Testis (tissue), 2 donors: ENCODE data around the gene FRAS1.

Experiments used
- POLR2A ChIP-seq: fragments of 450-650 bp; IDR thresholded peaks from one replicate; pipeline ENCODE4 v1.6.1; 2017; ENCODE audit warnings: antibody characterized with exemption, mild to moderate bottlenecking, moderate library complexity
- TF ChIP-seq, protein P1 (sequence below), 3 experiments: fragments of 450-650 bp in 2 of 3; fragments of 200-600 bp in 1 of 3; sonication (generic) in 1 of 3; IDR thresholded peaks; one replicate each; pipeline ENCODE4 v1.5.1; 2016 to 2019; ENCODE audit warnings: antibody characterized with exemption in 3 of 3, mild to moderate bottlenecking in 2 of 3, moderate library complexity in 1 of 3

GRCh38 chr4:78121338-78121904 lies 64.3 kb downstream of the FRAS1 start:
- TF ChIP-seq, protein P1, sequence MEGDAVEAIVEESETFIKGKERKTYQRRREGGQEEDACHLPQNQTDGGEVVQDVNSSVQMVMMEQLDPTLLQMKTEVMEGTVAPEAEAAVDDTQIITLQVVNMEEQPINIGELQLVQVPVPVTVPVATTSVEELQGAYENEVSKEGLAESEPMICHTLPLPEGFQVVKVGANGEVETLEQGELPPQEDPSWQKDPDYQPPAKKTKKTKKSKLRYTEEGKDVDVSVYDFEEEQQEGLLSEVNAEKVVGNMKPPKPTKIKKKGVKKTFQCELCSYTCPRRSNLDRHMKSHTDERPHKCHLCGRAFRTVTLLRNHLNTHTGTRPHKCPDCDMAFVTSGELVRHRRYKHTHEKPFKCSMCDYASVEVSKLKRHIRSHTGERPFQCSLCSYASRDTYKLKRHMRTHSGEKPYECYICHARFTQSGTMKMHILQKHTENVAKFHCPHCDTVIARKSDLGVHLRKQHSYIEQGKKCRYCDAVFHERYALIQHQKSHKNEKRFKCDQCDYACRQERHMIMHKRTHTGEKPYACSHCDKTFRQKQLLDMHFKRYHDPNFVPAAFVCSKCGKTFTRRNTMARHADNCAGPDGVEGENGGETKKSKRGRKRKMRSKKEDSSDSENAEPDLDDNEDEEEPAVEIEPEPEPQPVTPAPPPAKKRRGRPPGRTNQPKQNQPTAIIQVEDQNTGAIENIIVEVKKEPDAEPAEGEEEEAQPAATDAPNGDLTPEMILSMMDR (IDR thresholded peaks at IDR 0.05): no peak
- no peak for TF ChIP-seq POLR2A
